Mesenchymal stem cell (in vitro differentiated cells and primary cell): ENCODE data around the gene NUMB.

Source experiments
- DNase-seq: peaks from one replicate; pipeline ENCODE4 v3.0.0-alpha.2; 2013
- H2AFZ ChIP-seq: one replicate; pipeline ENCODE4 v1.6.1; 2013; ENCODE audit warnings: low read depth, mild to moderate bottlenecking, control low read depth, inconsistent platforms, low read length, moderate library complexity
- H2AK5ac ChIP-seq: 2 replicates; pipeline ENCODE4 v1.6.1; 2013; ENCODE audit warnings: low read length, moderate library complexity, mild to moderate bottlenecking, inconsistent platforms; ENCODE audit not compliant: severe bottlenecking
- H2BK120ac ChIP-seq: one replicate; pipeline ENCODE4 v1.6.1; 2013; ENCODE audit warnings: low read depth, mild to moderate bottlenecking, inconsistent platforms, low read length, moderate library complexity
- H2BK12ac ChIP-seq, 2 experiments: one replicate each; pipeline ENCODE4 v1.6.1; 2013; ENCODE audit warnings: inconsistent platforms in 2 of 2, low read length in 2 of 2, mild to moderate bottlenecking in 2 of 2, moderate library complexity in 2 of 2, control low read depth in 1 of 2
- H2BK15ac ChIP-seq: one replicate; pipeline ENCODE4 v1.6.1; 2013; ENCODE audit warnings: mild to moderate bottlenecking, low read depth, inconsistent platforms; ENCODE audit not compliant: poor library complexity, severe bottlenecking
- H2BK5ac ChIP-seq: 2 replicates; pipeline ENCODE4 v1.6.1; 2013; ENCODE audit warnings: low read depth, mild to moderate bottlenecking, low read length, control low read depth, inconsistent platforms; ENCODE audit not compliant: poor library complexity, severe bottlenecking
- H3K14ac ChIP-seq, 2 experiments: one replicate each; pipeline ENCODE4 v1.6.1; 2013; ENCODE audit warnings: inconsistent platforms in 2 of 2, low read length in 2 of 2, control low read depth in 1 of 2, mild to moderate bottlenecking in 1 of 2, moderate library complexity in 1 of 2
- H3K18ac ChIP-seq, 2 experiments: one replicate each; pipeline ENCODE4 v1.6.1; 2013; ENCODE audit warnings: inconsistent platforms in 2 of 2, low read length in 2 of 2, control low read depth in 1 of 2, low read depth in 1 of 2, mild to moderate bottlenecking in 1 of 2
- H3K23ac ChIP-seq, 2 experiments: one replicate each; pipeline ENCODE4 v1.6.1; 2013; ENCODE audit warnings: inconsistent platforms in 2 of 2, low read length in 2 of 2, mild to moderate bottlenecking in 2 of 2, moderate library complexity in 2 of 2, control low read depth in 1 of 2
- H3K27ac ChIP-seq: 2 replicates; pipeline ENCODE4 v1.5.1; 2013; ENCODE audit warnings: mild to moderate bottlenecking, moderate library complexity, low read length, control low read depth, inconsistent platforms; ENCODE audit not compliant: poor library complexity, severe bottlenecking
- H3K27me3 ChIP-seq, 2 experiments: 2 replicates each; pipeline versions ENCODE4 v1.6.1 to v1.7.0; 2013; ENCODE audit warnings: low read length in 2 of 2, mild to moderate bottlenecking in 2 of 2, moderate library complexity in 2 of 2, control low read depth in 1 of 2, inconsistent platforms in 1 of 2; ENCODE audit not compliant: control insufficient read depth in 1 of 2, insufficient read depth in 1 of 2
- H3K36me3 ChIP-seq, 2 experiments: 2 replicates each; pipeline versions ENCODE4 v1.6.1 to v1.7.0; 2013; ENCODE audit warnings: low read length in 2 of 2, control low read depth in 1 of 2, inconsistent platforms in 1 of 2, low read depth in 1 of 2, mild to moderate bottlenecking in 1 of 2; ENCODE audit not compliant: insufficient read depth in 2 of 2, control insufficient read depth in 1 of 2
- H3K4ac ChIP-seq, 2 experiments: one replicate each; pipeline ENCODE4 v1.6.1; 2013; ENCODE audit warnings: inconsistent platforms in 2 of 2, low read length in 2 of 2, mild to moderate bottlenecking in 2 of 2, moderate library complexity in 2 of 2, control low read depth in 1 of 2, low read depth in 1 of 2
- H3K4me1 ChIP-seq: 2 replicates; pipeline ENCODE4 v1.6.1; 2013; ENCODE audit warnings: low read depth, low read length, control low read depth; ENCODE audit not compliant: control insufficient read depth, insufficient read depth
- H3K4me2 ChIP-seq: 2 replicates; pipeline ENCODE4 v1.6.1; 2013; ENCODE audit warnings: low read length, mild to moderate bottlenecking, inconsistent platforms; ENCODE audit not compliant: poor library complexity, severe bottlenecking
- H3K4me3 ChIP-seq, 2 experiments: 2 replicates each; pipeline versions ENCODE4 v1.5.1 to v1.7.0; 2013; ENCODE audit warnings: low read length in 2 of 2, mild to moderate bottlenecking in 2 of 2, control low read depth in 1 of 2, low read depth in 1 of 2; ENCODE audit not compliant: insufficient read depth in 1 of 2
- H3K79me1 ChIP-seq: replicated peaks from 2 replicates; pipeline ENCODE4 v1.6.1; 2013; ENCODE audit warnings: mild to moderate bottlenecking, control low read depth, low read length, inconsistent platforms; ENCODE audit not compliant: poor library complexity, severe bottlenecking
- H3K9ac ChIP-seq: 2 replicates; pipeline ENCODE4 v1.7.0; 2013; ENCODE audit warnings: mild to moderate bottlenecking, low read length, moderate library complexity
- H3K9me3 ChIP-seq: 2 replicates; pipeline ENCODE4 v1.7.0; 2013; ENCODE audit warnings: mild to moderate bottlenecking, low read length; ENCODE audit not compliant: control insufficient read depth
- H4K8ac ChIP-seq: one replicate; pipeline ENCODE4 v1.6.1; 2013; ENCODE audit warnings: inconsistent platforms, mild to moderate bottlenecking, low read length, moderate library complexity
- H4K91ac ChIP-seq: one replicate; pipeline ENCODE4 v1.6.1; 2013; ENCODE audit warnings: mild to moderate bottlenecking, low read length, inconsistent platforms
- WGBS: methylation state at CpG from one replicate; pipeline ENCODE4 v1.1.7; 2013; ENCODE audit warnings: mixed read lengths; 5-methylcytosine and 5-hydroxymethylcytosine counted together

The NUMB gene

GRCh38 chr14:73245480-73246325, 212.6 kb downstream of the NUMB start:
- Histone ChIP-seq H3K36me3 (peaks cover 0 to 33% of the 10 kb centered on the region in 2 experiments), H2BK120ac (peak overlapping the region; percentile 6), H2BK15ac (no peak overlapping the region), H3K4ac (peak overlapping the region in 1 of 2 experiments; percentile 76), H3K4me1 (peaks cover 51% of the 10 kb centered on the region), H3K4me3 (peak overlapping the region; percentile 44 to 82), H3K79me1 (peaks cover 15% of the 10 kb centered on the region), H3K27ac (no peak overlapping the region), H2AFZ (peak overlapping the region; percentile 83), H2AK5ac (no peak overlapping the region), H3K23ac (no peak overlapping the region), H3K4me2 (peak overlapping the region; percentile 29), H3K27me3 (peaks cover 0 to 7% of the 10 kb centered on the region in 2 experiments), H2BK12ac (peak overlapping the region in 1 of 2 experiments; percentile 45), H3K9me3 (no peaks in the 10 kb centered on the region), H3K14ac (peak overlapping the region in 1 of 2 experiments; percentile 61), H3K18ac (peak overlapping the region; percentile 40 to 80), H3K9ac (peak overlapping the region; percentile 85), H4K8ac (peak overlapping the region; percentile 58), H2BK5ac (no peak overlapping the region), H4K91ac (peak overlapping the region; percentile 43)
- peak; percentile 51 for DNase-seq
- WGBS: 41% methylated on average over 54 of the region's 64 CpGs

GRCh38 chr14:73244541-73245290, 213.6 kb downstream of the NUMB start:
- H4K91ac ChIP-seq: no peak overlapping the region
- H2BK5ac ChIP-seq: no peak overlapping the region
- peaks cover 0 to 15% of the 10 kb centered on the region in 2 experiments for H3K27me3 ChIP-seq
- WGBS: 92% methylated on average over 14 of the region's 14 CpGs
- H2BK15ac ChIP-seq: no peak overlapping the region
- no peak overlapping the region for H3K18ac ChIP-seq
- no peak overlapping the region for H2BK120ac ChIP-seq
- peaks cover 57% of the 10 kb centered on the region for H3K4me1 ChIP-seq
- no peaks in the 10 kb centered on the region for H3K9me3 ChIP-seq
- peak overlapping the region; percentile 85 for H3K9ac ChIP-seq
- H3K79me1 ChIP-seq: peaks cover 18% of the 10 kb centered on the region
- H3K4me2 ChIP-seq: no peak overlapping the region
- no peak overlapping the region for H3K23ac ChIP-seq
- H3K14ac ChIP-seq: no peak overlapping the region
- H3K4ac ChIP-seq: no peak overlapping the region
- no peak overlapping the region for H2AK5ac ChIP-seq
- no peak overlapping the region for H2BK12ac ChIP-seq
- peak overlapping the region in 1 of 2 experiments; percentile 82 for H3K4me3 ChIP-seq
- H3K27ac ChIP-seq: no peak overlapping the region
- H4K8ac ChIP-seq: no peak overlapping the region
- DNase-seq: no peak
- H3K36me3 ChIP-seq: peaks cover 0 to 26% of the 10 kb centered on the region in 2 experiments
- no peak overlapping the region for H2AFZ ChIP-seq

- Histone ChIP-seq H2BK15ac (no peak overlapping the region), H3K27me3 (peaks cover 0 to 15% of the 10 kb centered on the region in 2 experiments), H3K9ac (no peak overlapping the region), H4K91ac (no peak overlapping the region), H3K18ac (no peak overlapping the region), H3K4ac (no peak overlapping the region), H3K36me3 (peaks cover 0 to 26% of the 10 kb centered on the region in 2 experiments), H3K79me1 (peaks cover 18% of the 10 kb centered on the region), H4K8ac (no peak overlapping the region), H3K4me1 (peaks cover 62% of the 10 kb centered on the region), H3K27ac (no peak overlapping the region), H2AFZ (no peak overlapping the region), H2BK12ac (no peak overlapping the region), H3K14ac (no peak overlapping the region), H2AK5ac (peak overlapping the region; percentile 68), H2BK5ac (no peak overlapping the region), H2BK120ac (no peak overlapping the region), H3K4me2 (no peak overlapping the region), H3K9me3 (no peaks in the 10 kb centered on the region), H3K23ac (no peak overlapping the region), H3K4me3 (no peak overlapping the region)
- no peak for DNase-seq
- WGBS: 100% methylated on average over 1 of the region's 2 CpGs
Measured at GRCh38 chr14:73243748-73244147, 214.6 kb downstream of the NUMB start.

- peaks cover 0 to 15% of the 10 kb centered on the region in 2 experiments for H3K27me3 ChIP-seq
- 95% methylated on average over 2 of the region's 3 CpGs for WGBS
- H3K79me1 ChIP-seq: peaks cover 18% of the 10 kb centered on the region
- H3K14ac ChIP-seq: no peak overlapping the region
- H3K9ac ChIP-seq: no peak overlapping the region
- H3K4me3 ChIP-seq: no peak overlapping the region
- H2AK5ac ChIP-seq: peak overlapping the region; percentile 24
- no peak overlapping the region for H4K8ac ChIP-seq
- H2BK120ac ChIP-seq: no peak overlapping the region
- H2AFZ ChIP-seq: no peak overlapping the region
- no peaks in the 10 kb centered on the region for H3K9me3 ChIP-seq
- no peak overlapping the region for H3K18ac ChIP-seq
- H3K4me2 ChIP-seq: no peak overlapping the region
- no peak overlapping the region for H2BK15ac ChIP-seq
- H3K23ac ChIP-seq: no peak overlapping the region
- H3K36me3 ChIP-seq: peaks cover 0 to 26% of the 10 kb centered on the region in 2 experiments
- peak overlapping the region; percentile 20 for H3K27ac ChIP-seq
- no peak overlapping the region for H4K91ac ChIP-seq
- DNase-seq: no peak
- H2BK5ac ChIP-seq: no peak overlapping the region
- H3K4ac ChIP-seq: no peak overlapping the region
- H3K4me1 ChIP-seq: peaks cover 62% of the 10 kb centered on the region
- H2BK12ac ChIP-seq: no peak overlapping the region
Measured at GRCh38 chr14:73243341-73243740, 215.0 kb downstream of the NUMB start.
